ENCODE measurements around the gene NDST1.

DNA sequence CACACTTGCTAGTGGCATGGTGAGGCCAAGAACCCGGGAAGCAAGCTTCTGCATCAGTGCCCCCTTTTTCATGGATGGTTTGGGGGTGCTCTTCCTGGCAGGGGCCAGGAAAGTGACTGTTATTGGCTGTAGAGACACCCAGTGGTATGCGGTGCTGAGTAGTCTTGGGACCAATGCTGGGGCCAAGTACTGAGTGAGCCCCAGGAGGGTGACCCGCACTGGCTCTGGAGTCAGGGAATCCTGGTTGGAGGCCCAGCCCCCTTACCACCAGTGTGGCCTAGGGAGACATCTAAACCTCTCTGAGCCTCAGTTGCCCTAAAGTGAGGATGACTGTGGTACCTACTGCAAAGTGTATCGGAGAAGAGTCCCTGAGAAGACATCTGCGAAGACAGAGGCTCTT is 91.3 kb downstream of the NDST1 start:
- TF ChIP-seq, protein P1, sequence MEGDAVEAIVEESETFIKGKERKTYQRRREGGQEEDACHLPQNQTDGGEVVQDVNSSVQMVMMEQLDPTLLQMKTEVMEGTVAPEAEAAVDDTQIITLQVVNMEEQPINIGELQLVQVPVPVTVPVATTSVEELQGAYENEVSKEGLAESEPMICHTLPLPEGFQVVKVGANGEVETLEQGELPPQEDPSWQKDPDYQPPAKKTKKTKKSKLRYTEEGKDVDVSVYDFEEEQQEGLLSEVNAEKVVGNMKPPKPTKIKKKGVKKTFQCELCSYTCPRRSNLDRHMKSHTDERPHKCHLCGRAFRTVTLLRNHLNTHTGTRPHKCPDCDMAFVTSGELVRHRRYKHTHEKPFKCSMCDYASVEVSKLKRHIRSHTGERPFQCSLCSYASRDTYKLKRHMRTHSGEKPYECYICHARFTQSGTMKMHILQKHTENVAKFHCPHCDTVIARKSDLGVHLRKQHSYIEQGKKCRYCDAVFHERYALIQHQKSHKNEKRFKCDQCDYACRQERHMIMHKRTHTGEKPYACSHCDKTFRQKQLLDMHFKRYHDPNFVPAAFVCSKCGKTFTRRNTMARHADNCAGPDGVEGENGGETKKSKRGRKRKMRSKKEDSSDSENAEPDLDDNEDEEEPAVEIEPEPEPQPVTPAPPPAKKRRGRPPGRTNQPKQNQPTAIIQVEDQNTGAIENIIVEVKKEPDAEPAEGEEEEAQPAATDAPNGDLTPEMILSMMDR (IDR thresholded peaks at IDR 0.05 in 4 of 5, conservative IDR thresholded peaks at IDR 0.05 in 1 of 5): no peak
- TF ChIP-seq POLR2A (IDR thresholded peaks at IDR 0.05): no peak

Measured in gastrocnemius medialis (tissue), 4 donors.